Transverse colon (tissue), 4 donors: ENCODE measurements around the gene TNFSF13.
"Not testable (repeated sequence)": the region's sequence is repeated elsewhere in the genome, so short reads cannot be mapped to it uniquely, and the experiment has no call there.

Experiments
- CTCF ChIP-seq, 5 experiments: fragments of 200-600 bp in 3 of 5; fragments of 450-650 bp in 2 of 5; sonication (generic) in 3 of 5; IDR thresholded peaks; 1 replicate in 2 of 5; 2 replicates in 3 of 5; pipeline ENCODE4 v1.5.1; 2016 to 2017; ENCODE audit warnings: antibody characterized with exemption in 5 of 5, inconsistent platforms in 3 of 5, mild to moderate bottlenecking in 2 of 5, moderate library complexity in 1 of 5
- EP300 ChIP-seq: sonication (generic); formaldehyde crosslinking; IDR thresholded peaks from one replicate; pipeline ENCODE4 v1.6.1; 2017; ENCODE audit warnings: antibody characterized with exemption, low read depth
- POLR2A ChIP-seq: fragments of 450-650 bp; IDR thresholded peaks from one replicate; pipeline ENCODE4 v1.6.1; 2016; ENCODE audit warnings: antibody characterized with exemption, mild to moderate bottlenecking, moderate library complexity
- POLR2AphosphoS5 ChIP-seq, 3 donors: sonication (generic); formaldehyde crosslinking; IDR thresholded peaks; one replicate each; pipeline ENCODE4 v1.6.1; 2016; ENCODE audit warnings: antibody characterized with exemption in 3 of 3

GRCh38 chr17:7597561-7597960 lies 39.0 kb downstream of the TNFSF13 start:
- not testable (repeated sequence) for TF ChIP-seq CTCF (IDR thresholded peaks at IDR 0.05); POLR2AphosphoS5 (IDR thresholded peaks at IDR 0.05); EP300; POLR2A
